Effector memory CD4-positive, alpha-beta T cell (primary cell): ENCODE results near the gene PODN.
A peak's percentile ranks its signal among the peaks of the same experiment; 100 is the strongest.

Experiments
- DNase-seq, 3 donors: peaks; one replicate each; pipeline ENCODE4 v3.0.0-alpha.2; 2020
- H3K27ac ChIP-seq: 2 replicates; pipeline ENCODE4 v1.7.0; 2013; ENCODE audit warnings: mild to moderate bottlenecking, low read length, moderate library complexity; ENCODE audit not compliant: insufficient read depth, poor library complexity, severe bottlenecking
- H3K27me3 ChIP-seq: replicated peaks from 2 replicates; pipeline ENCODE4 v1.7.0; 2013; ENCODE audit warnings: mild to moderate bottlenecking, low read length; ENCODE audit not compliant: insufficient read depth, control insufficient read depth, poor library complexity, severe bottlenecking
- H3K36me3 ChIP-seq: 2 replicates; pipeline ENCODE4 v1.7.0; 2013; ENCODE audit warnings: mild to moderate bottlenecking, low read length, moderate library complexity; ENCODE audit not compliant: control insufficient read depth, insufficient read depth
- H3K4me1 ChIP-seq: 2 replicates; pipeline ENCODE4 v1.7.0; 2013; ENCODE audit warnings: low read length, mild to moderate bottlenecking; ENCODE audit not compliant: control insufficient read depth, insufficient read depth, poor library complexity, severe bottlenecking
- H3K4me3 ChIP-seq: 2 replicates; pipeline ENCODE4 v1.7.0; 2013; ENCODE audit warnings: low read length, low read depth, mild to moderate bottlenecking; ENCODE audit not compliant: insufficient read depth, poor library complexity, severe bottlenecking
- H3K9me3 ChIP-seq: 2 replicates; pipeline ENCODE4 v1.7.0; 2013; ENCODE audit warnings: mild to moderate bottlenecking, low read length, moderate library complexity; ENCODE audit not compliant: control insufficient read depth

Gene PODN

GRCh38 chr1:53049574-53049967, 12.4 kb upstream of the PODN start:
- peaks cover 27% of the 10 kb centered on the region for H3K36me3 ChIP-seq
- no peak for DNase-seq
- H3K4me3 ChIP-seq, result no peak overlapping the region
- H3K27me3 ChIP-seq, result no peaks in the 10 kb centered on the region
- H3K9me3 ChIP-seq, result no peaks in the 10 kb centered on the region
- no peaks in the 10 kb centered on the region for H3K4me1 ChIP-seq
- H3K27ac ChIP-seq, result no peak overlapping the region

- Histone ChIP-seq H3K27me3 (no peaks in the 10 kb centered on the region), H3K4me3 (no peak overlapping the region), H3K27ac (no peak overlapping the region), H3K9me3 (no peaks in the 10 kb centered on the region), H3K4me1 (no peaks in the 10 kb centered on the region), H3K36me3 (peaks cover 27% of the 10 kb centered on the region)
- no peak for DNase-seq
Measured at GRCh38 chr1:53050310-53050709, 11.7 kb upstream of the PODN start.

GRCh38 chr1:53051676-53052075, 10.3 kb upstream of the PODN start:
- Histone ChIP-seq H3K36me3 (peaks cover 27% of the 10 kb centered on the region), H3K9me3 (no peaks in the 10 kb centered on the region), H3K4me3 (no peak overlapping the region), H3K4me1 (no peaks in the 10 kb centered on the region), H3K27ac (no peak overlapping the region), H3K27me3 (no peaks in the 10 kb centered on the region)
- no peak for DNase-seq

GRCh38 chr1:53057127-53057526, 4.9 kb upstream of the PODN start:
- Histone ChIP-seq H3K4me3 (no peak overlapping the region), H3K9me3 (no peaks in the 10 kb centered on the region), H3K4me1 (no peaks in the 10 kb centered on the region), H3K27me3 (peaks cover 8% of the 10 kb centered on the region), H3K36me3 (no peaks in the 10 kb centered on the region), H3K27ac (no peak overlapping the region)
- no peak for DNase-seq

- H3K36me3 ChIP-seq, result no peaks in the 10 kb centered on the region
- H3K9me3 ChIP-seq, result no peaks in the 10 kb centered on the region
- peaks cover 10% of the 10 kb centered on the region for H3K4me1 ChIP-seq
- H3K4me3 ChIP-seq, result no peak overlapping the region
- no peak overlapping the region for H3K27ac ChIP-seq
- peaks cover 25% of the 10 kb centered on the region for H3K27me3 ChIP-seq
- no peak for DNase-seq
Measured at GRCh38 chr1:53060579-53060978, 1.4 kb upstream of the PODN start.

- no peak overlapping the region for H3K4me3 ChIP-seq
- H3K27ac ChIP-seq, result no peak overlapping the region
- H3K9me3 ChIP-seq, result no peaks in the 10 kb centered on the region
- no peak for DNase-seq
- no peaks in the 10 kb centered on the region for H3K36me3 ChIP-seq
- H3K27me3 ChIP-seq, result peaks cover 25% of the 10 kb centered on the region
- peaks cover 10% of the 10 kb centered on the region for H3K4me1 ChIP-seq
Measured at GRCh38 chr1:53061123-53061858, 722 bp upstream of the PODN start.

GRCh38 chr1:53062708-53063591, 937 bp downstream of the PODN start:
- H3K27ac ChIP-seq, result no peak overlapping the region

GRCh38 chr1:53063744-53064515, 1.9 kb downstream of the PODN start:
- Histone ChIP-seq H3K9me3 (no peaks in the 10 kb centered on the region), H3K27ac (no peak overlapping the region), H3K27me3 (peaks cover 25% of the 10 kb centered on the region), H3K36me3 (no peaks in the 10 kb centered on the region), H3K4me1 (peaks cover 10% of the 10 kb centered on the region), H3K4me3 (no peak overlapping the region)
- DNase-seq, result no peak

More at GRCh38 chr1:53062708-53063591, 937 bp downstream of the PODN start:
- H3K4me3 ChIP-seq, result peak overlapping the region; percentile 37
- H3K27me3 ChIP-seq, result peaks cover 25% of the 10 kb centered on the region
- no peaks in the 10 kb centered on the region for H3K9me3 ChIP-seq
- no peaks in the 10 kb centered on the region for H3K36me3 ChIP-seq
- no peak for DNase-seq
- peaks cover 10% of the 10 kb centered on the region for H3K4me1 ChIP-seq

GRCh38 chr1:53065391-53065790, 3.4 kb downstream of the PODN start:
- H3K27me3 ChIP-seq, result peaks cover 23% of the 10 kb centered on the region
- H3K4me3 ChIP-seq, result no peak overlapping the region
- no peaks in the 10 kb centered on the region for H3K36me3 ChIP-seq
- H3K4me1 ChIP-seq, result peaks cover 10% of the 10 kb centered on the region
- H3K9me3 ChIP-seq, result no peaks in the 10 kb centered on the region
- no peak for DNase-seq
- no peak overlapping the region for H3K27ac ChIP-seq
